GM12891 (cell line): ENCODE results near the gene OR2D2.
"Not testable (repeated sequence)": the region's sequence is repeated elsewhere in the genome, so short reads cannot be mapped to it uniquely, and the experiment has no call there.

Source experiments
- DNase-seq: peaks from one replicate; pipeline ENCODE4 v3.0.0; 2011; ENCODE audit warnings: low spot score; ENCODE audit not compliant: insufficient read length
- FAIRE-seq: peaks from 2 replicates; lab custom pipeline; 2011; peaks lifted over from hg19 to GRCh38; lab: Jason Lieb, UNC
- PAX5 ChIP-seq: IDR thresholded peaks from 2 replicates; pipeline ENCODE4 v1.6.1; 2011; ENCODE audit warnings: low read length, moderate library complexity, mild to moderate bottlenecking; ENCODE audit not compliant: insufficient read depth, severe bottlenecking
- POLR2A ChIP-seq: IDR thresholded peaks from 2 replicates; pipeline ENCODE4 v1.6.1; 2011; ENCODE audit warnings: low read depth, low read length, control low read depth
- POLR2AphosphoS5 ChIP-seq: IDR thresholded peaks from 2 replicates; pipeline ENCODE4 v1.6.1; 2011; ENCODE audit warnings: low read depth, low read length, control low read depth
- POU2F2 ChIP-seq: IDR thresholded peaks from 2 replicates; pipeline ENCODE4 v1.6.1; 2011; ENCODE audit warnings: low read depth, mild to moderate bottlenecking, control low read depth, low read length, moderate library complexity
- SPI1 ChIP-seq: IDR thresholded peaks from 2 replicates; pipeline ENCODE4 v1.6.1; 2011; ENCODE audit warnings: low read depth, low read length, control low read depth
- TAF1 ChIP-seq: IDR thresholded peaks from 2 replicates; pipeline ENCODE4 v1.6.1; 2011; ENCODE audit warnings: low read depth, low read length, control low read depth

Gene OR2D2

DNA sequence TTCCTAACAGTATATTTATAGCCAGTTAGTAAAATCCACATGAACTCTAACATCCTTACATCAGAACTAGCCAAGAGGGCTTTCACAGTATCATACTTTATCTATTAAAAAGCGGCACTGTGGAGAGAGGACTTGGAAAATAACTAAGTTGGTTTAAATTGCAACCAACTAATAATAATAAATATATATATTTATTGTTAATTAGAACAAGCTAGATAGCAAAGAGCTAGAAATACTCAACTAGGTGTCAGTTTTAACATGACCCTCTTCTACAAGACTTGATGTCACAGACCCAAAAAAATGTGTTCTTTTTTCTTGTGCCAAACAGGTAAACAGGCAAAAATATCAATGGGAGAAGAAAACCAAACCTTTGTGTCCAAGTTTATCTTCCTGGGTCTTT lies 28.4 kb upstream of the OR2D2 start, which contains the start of gene OR2D3:
Gene OR2D3, plus strand, starts transcription at position 301 of the 400 bp plus-strand sequence. Its CDS starts 0 bp downstream, at position 301.
- no peak for DNase-seq
- TF ChIP-seq SPI1 = no peak
- no peak for TF ChIP-seq TAF1
- TF ChIP-seq POLR2AphosphoS5 = no peak
- TF ChIP-seq PAX5 = no peak
- no peak for TF ChIP-seq POU2F2
- no peak for TF ChIP-seq POLR2A
- no peak for FAIRE-seq

DNA sequence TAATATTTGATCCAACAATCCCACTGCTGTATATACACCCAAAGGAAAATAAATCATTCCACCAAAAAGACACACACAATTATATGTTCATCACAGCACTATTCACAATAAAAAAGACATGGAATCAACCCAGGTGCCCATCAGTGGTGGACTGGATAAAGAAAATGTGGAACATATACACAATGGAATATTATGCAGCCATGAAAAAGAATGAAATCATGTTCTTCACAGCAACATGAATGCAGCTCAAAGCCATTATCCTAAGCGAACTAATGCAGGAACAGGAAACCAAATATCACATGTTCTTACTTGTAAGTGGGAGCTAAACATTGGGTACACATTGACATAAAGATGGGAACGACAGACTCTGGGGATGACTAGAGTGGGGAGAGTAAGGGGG lies 27.4 kb upstream of the OR2D2 start:
- FAIRE-seq (no peak), DNase-seq (no peak)
- TF ChIP-seq TAF1 (no peak), PAX5 (no peak), POLR2A (no peak), POU2F2 (no peak), POLR2AphosphoS5 (no peak), SPI1 (no peak)

GRCh38 chr11:6911948-6912347 lies 19.6 kb upstream of the OR2D2 start:
- no peak for FAIRE-seq
- no peak for DNase-seq
- TF ChIP-seq SPI1 = no peak
- TF ChIP-seq PAX5 = no peak
- no peak for TF ChIP-seq POLR2A
- TF ChIP-seq POLR2AphosphoS5 = no peak
- no peak for TF ChIP-seq POU2F2
- no peak for TF ChIP-seq TAF1

- FAIRE-seq (peak; percentile 48), DNase-seq (no peak)
- TF ChIP-seq POU2F2 (no peak), SPI1 (no peak), POLR2AphosphoS5 (no peak), PAX5 (no peak), TAF1 (no peak), POLR2A (no peak)
Observed at GRCh38 chr11:6911378-6911777, 19.1 kb upstream of the OR2D2 start.

DNA sequence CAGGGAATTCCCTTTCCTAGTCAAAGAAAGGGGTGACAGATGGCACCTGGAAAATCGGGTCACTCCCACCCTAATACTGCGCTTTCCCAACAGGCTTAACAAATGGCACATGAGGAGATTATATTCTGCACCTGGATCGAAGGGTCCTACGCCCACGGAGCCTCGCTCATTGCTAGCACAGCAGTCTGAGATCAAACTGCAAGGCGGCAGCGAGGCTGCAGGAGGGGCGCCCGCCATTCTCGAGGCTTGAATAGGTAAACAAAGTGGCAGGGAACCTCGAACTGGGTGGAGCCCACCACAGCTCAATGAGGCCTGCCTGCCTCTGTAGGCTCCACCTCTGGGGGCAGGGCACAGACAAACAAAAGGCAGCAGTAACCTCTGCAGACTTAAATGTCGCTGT lies 12.5 kb upstream of the OR2D2 start:
- not testable (repeated sequence) for DNase-seq, FAIRE-seq

DNA sequence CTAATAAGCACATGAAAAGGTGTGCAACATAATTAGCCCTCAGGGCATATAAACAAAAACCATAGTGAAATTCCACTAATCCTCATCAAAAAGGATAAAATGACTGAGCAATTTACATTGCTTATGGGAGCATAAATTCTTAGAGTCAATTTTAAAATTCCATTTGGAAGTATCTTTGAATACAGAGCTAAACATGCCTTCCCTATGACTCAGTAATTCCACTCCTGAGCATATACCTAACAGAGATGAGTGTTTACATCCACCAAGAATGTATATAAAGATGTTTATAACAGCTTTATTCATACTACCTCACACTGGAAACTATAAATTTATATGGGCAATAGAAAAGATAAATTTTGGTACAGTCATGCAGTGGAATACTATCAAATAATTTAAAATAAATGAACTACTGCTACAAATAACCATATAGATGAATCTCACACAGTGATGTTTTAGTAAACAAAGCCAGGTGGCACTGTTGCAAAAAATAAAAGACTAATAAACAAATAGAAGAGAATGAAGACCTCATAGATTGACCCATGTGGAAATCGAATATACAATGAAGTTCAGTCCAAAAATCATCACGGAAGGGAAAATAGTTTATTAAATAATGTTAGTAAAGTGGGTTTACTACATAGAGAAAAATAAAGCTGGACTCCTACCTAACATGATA lies 8.2 kb upstream of the OR2D2 start:
- DNase-seq = no peak
- TF ChIP-seq SPI1 (no peak), POLR2A (no peak), POLR2AphosphoS5 (no peak), PAX5 (no peak), TAF1 (no peak), POU2F2 (no peak)
- FAIRE-seq = no peak

GRCh38 chr11:6898911-6899310 lies 6.6 kb upstream of the OR2D2 start:
- DNase-seq (no peak), FAIRE-seq (no peak)
- TF ChIP-seq SPI1 (no peak), POLR2A (no peak), TAF1 (no peak), POU2F2 (no peak), POLR2AphosphoS5 (no peak)

DNA sequence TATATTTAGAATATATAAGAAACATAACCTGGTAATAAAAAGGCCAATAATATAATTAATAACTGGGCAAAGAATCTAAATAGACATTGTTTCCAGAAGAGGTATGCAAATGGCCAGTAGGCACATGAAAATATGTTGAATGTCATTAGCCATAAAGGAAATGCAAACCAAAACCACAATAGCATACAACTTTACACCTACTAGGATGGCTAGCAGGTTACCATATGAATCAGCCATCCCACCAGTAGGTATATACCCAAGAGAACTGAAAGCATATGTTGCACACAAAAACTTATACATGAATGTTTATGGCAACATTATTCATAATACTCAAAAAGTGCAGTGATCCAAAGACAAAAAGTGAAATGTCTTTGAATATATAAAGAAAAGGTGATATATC lies 2.7 kb upstream of the OR2D2 start:
- DNase-seq (no peak), FAIRE-seq (peak; percentile 82)
- TF ChIP-seq POLR2AphosphoS5 = no peak
- TF ChIP-seq SPI1 = 0 out of 2 replicates have a peak, but pooled peaks have one; percentile 9

DNA sequence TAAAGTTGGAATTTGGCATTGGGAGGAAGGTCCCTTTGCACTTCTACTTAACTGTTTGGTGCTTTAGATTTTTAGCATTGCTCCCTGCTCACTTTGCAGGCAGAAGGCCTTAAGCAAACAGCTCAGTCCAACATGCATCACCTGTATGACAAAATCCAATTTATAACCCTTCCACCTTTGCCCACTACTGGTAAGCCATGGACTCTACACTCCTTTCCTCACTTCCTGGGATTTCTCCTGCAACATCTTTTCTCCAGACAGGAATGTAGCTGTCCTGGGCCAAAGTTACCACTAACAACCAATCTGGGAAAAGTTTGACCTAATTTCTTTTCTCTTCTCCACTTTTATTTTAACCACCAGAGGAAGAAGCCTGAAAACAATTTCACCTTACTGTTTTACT lies 1.8 kb upstream of the OR2D2 start:
- TF ChIP-seq POU2F2 = no peak
- TF ChIP-seq PAX5 = no peak
- TF ChIP-seq POLR2AphosphoS5 = no peak
- no peak for TF ChIP-seq POLR2A
- no peak for TF ChIP-seq TAF1
- TF ChIP-seq SPI1 = no peak
- no peak for DNase-seq
- no peak for FAIRE-seq

GRCh38 chr11:6889835-6890234 lies 2.5 kb downstream of the OR2D2 start:
- DNase-seq (no peak), FAIRE-seq (no peak)
- TF ChIP-seq TAF1 (no peak), POU2F2 (no peak), POLR2A (no peak), SPI1 (0 out of 2 replicates have a peak, but pooled peaks have one; percentile 8), PAX5 (no peak), POLR2AphosphoS5 (no peak)
